GM08714 (cell line): Measurements from ENCODE around the gene POLK.
"Not testable (repeated sequence)": the region's sequence is repeated elsewhere in the genome, so short reads cannot be mapped to it uniquely, and the experiment has no call there.

Experiments used
- H3K4me3 ChIP-seq: fragments of 200-500 bp; sonication (Bioruptor generic); 2 replicates; pipeline ENCODE4 v1.5.1; 2014; ENCODE audit warnings: mild to moderate bottlenecking, low read length, inconsistent platforms
- ZNF274 ChIP-seq: IDR thresholded peaks from 2 replicates; pipeline ENCODE4 v1.6.1; 2012; ENCODE audit warnings: mild to moderate bottlenecking, low read depth, low read length

Gene POLK

GRCh38 chr5:75523275-75523674 is 11.6 kb downstream of the POLK start:
- no peak for TF ChIP-seq ZNF274

GRCh38 chr5:75524071-75524470 is 12.4 kb downstream of the POLK start:
- TF ChIP-seq ZNF274, result no peak
- H3K4me3 ChIP-seq, result no peak overlapping the region; the same call in 1 of the 2 replicates

More at GRCh38 chr5:75523275-75523674, 11.6 kb downstream of the POLK start:
- no peak overlapping the region for H3K4me3 ChIP-seq

GRCh38 chr5:75524591-75524990 is 12.9 kb downstream of the POLK start:
- no peak for TF ChIP-seq ZNF274
- no peak overlapping the region for H3K4me3 ChIP-seq

GRCh38 chr5:75525344-75525743 is 13.7 kb downstream of the POLK start:
- H3K4me3 ChIP-seq, result no peak overlapping the region
- no peak for TF ChIP-seq ZNF274

- no peak for TF ChIP-seq ZNF274
- H3K4me3 ChIP-seq, result no peak overlapping the region
Observed at GRCh38 chr5:75526070-75526469, 14.4 kb downstream of the POLK start.

GRCh38 chr5:75529185-75529584 is 17.5 kb downstream of the POLK start:
- no peak for TF ChIP-seq ZNF274
- no peak overlapping the region for H3K4me3 ChIP-seq

- no peak for TF ChIP-seq ZNF274
- H3K4me3 ChIP-seq, result no peak overlapping the region
Observed at GRCh38 chr5:75532190-75532589, 20.5 kb downstream of the POLK start.

- H3K4me3 ChIP-seq, result not testable (repeated sequence)
Observed at GRCh38 chr5:75533716-75534115, 22.0 kb downstream of the POLK start.

GRCh38 chr5:75534734-75535133 is 23.0 kb downstream of the POLK start:
- TF ChIP-seq ZNF274, result no peak
- no peak overlapping the region for H3K4me3 ChIP-seq

- TF ChIP-seq ZNF274, result no peak
- H3K4me3 ChIP-seq, result no peak overlapping the region
Observed at GRCh38 chr5:75536147-75536546, 24.5 kb downstream of the POLK start.

GRCh38 chr5:75536694-75537360 is 25.1 kb downstream of the POLK start:
- TF ChIP-seq ZNF274, result no peak
- H3K4me3 ChIP-seq, result no peak overlapping the region

- no peak for TF ChIP-seq ZNF274
- no peak overlapping the region for H3K4me3 ChIP-seq
Observed at GRCh38 chr5:75538211-75538610, 26.5 kb downstream of the POLK start.

GRCh38 chr5:75545131-75545530 is 33.4 kb downstream of the POLK start:
- no peak for TF ChIP-seq ZNF274
- H3K4me3 ChIP-seq, result no peak overlapping the region

GRCh38 chr5:75546830-75547229 is 35.1 kb downstream of the POLK start:
- no peak overlapping the region for H3K4me3 ChIP-seq
- no peak for TF ChIP-seq ZNF274

- no peak overlapping the region for H3K4me3 ChIP-seq
- no peak for TF ChIP-seq ZNF274
Observed at GRCh38 chr5:75547812-75548211, 36.1 kb downstream of the POLK start.

GRCh38 chr5:75550597-75550996 is 38.9 kb downstream of the POLK start:
- H3K4me3 ChIP-seq, result no peak overlapping the region

More at GRCh38 chr5:75550597-75550996, 38.9 kb downstream of the POLK start:
- TF ChIP-seq ZNF274, result no peak
